Heart left ventricle (tissue), 16 donors: ENCODE data around the gene GRM5. TPM values are rescaled to one million over a fixed set of nuclear protein-coding genes. Genes with fewer than 3 reads are reported as not detected.

ENCODE experiments used
- ATAC-seq, 4 donors: fragments of 200-7000 bp; cut with Tn5 transposase; one replicate each; pipeline ENCODE4 v1.9.1; 2020 to 2022; ENCODE audit warnings: moderate library complexity in 4 of 4, mild to moderate bottlenecking in 3 of 4, moderate number of reproducible peaks in 1 of 4
- DNase-seq, 5 donors: peaks; one replicate each; pipeline ENCODE4 v3.0.0-alpha.2; 2020
- H3K27ac ChIP-seq, 12 donors: fragments of 200-600 bp; sonication (generic) in 4 of 12; one replicate each; pipeline versions ENCODE4 v1.5.0 to v1.8.0; 2016 to 2022; ENCODE audit warnings: mild to moderate bottlenecking in 2 of 12
- H3K27me3 ChIP-seq, 9 donors: fragments of 200-600 bp; sonication (generic) in 2 of 9; one replicate each; pipeline versions ENCODE4 v1.5.1 to v1.8.0; 2016 to 2022; ENCODE audit warnings: mild to moderate bottlenecking in 3 of 9
- H3K36me3 ChIP-seq, 9 donors: fragments of 200-600 bp; sonication (generic) in 2 of 9; one replicate each; pipeline versions ENCODE4 v1.5.0 to v1.8.0; 2018 to 2022; ENCODE audit warnings: mild to moderate bottlenecking in 2 of 9
- H3K4me1 ChIP-seq, 12 donors: fragments of 200-600 bp; sonication (generic) in 4 of 12; one replicate each; pipeline versions ENCODE4 v1.5.0 to v1.8.0; 2016 to 2022; ENCODE audit warnings: mild to moderate bottlenecking in 3 of 12
- H3K4me3 ChIP-seq, 12 donors: fragments of 200-600 bp; sonication (generic) in 4 of 12; one replicate each; pipeline versions ENCODE4 v1.5.0 to v1.8.0; 2017 to 2022; ENCODE audit warnings: mild to moderate bottlenecking in 9 of 12, moderate library complexity in 4 of 12
- H3K9me3 ChIP-seq, 12 donors: fragments of 200-600 bp; sonication (generic) in 4 of 12; one replicate each; pipeline versions ENCODE4 v1.5.0 to v1.8.0; 2016 to 2022; ENCODE audit warnings: mild to moderate bottlenecking in 1 of 12
- CTCF ChIP-seq, 12 donors: fragments of 200-600 bp; sonication (generic) in 4 of 12; IDR thresholded peaks; one replicate each; pipeline versions ENCODE4 v1.5.0 to v1.8.0; 2018 to 2022; ENCODE audit warnings: antibody characterized with exemption in 12 of 12, mild to moderate bottlenecking in 5 of 12
- POLR2A ChIP-seq, 2 donors: fragments of 450-650 bp; IDR thresholded peaks; one replicate each; pipeline ENCODE4 v1.6.1; 2017; ENCODE audit warnings: antibody characterized with exemption in 2 of 2, mild to moderate bottlenecking in 2 of 2, moderate library complexity in 2 of 2
- WGBS, 4 donors: extraction: QIAGEN DNeasy Blood & Tissue Kit in 2 of 4; methylation state at CpG; one replicate each; pipeline versions ENCODE4 v1.1.5 to v1.1.7; 2013 to 2018; 5-methylcytosine and 5-hydroxymethylcytosine counted together
- intact Hi-C, 10 donors: fragments of 100-400 bp; cut with DNase I; formaldehyde crosslinking; loops; one replicate each; pipeline versions ENCODE4 v1.11.1 to v1.14.2; 2022
- polyA plus RNA-seq, 2 donors: library from polyadenylated mRNA; stranded (reverse); fragments of 200-250 nt; gene quantifications; one replicate each; pipeline ENCODE4 v1.2.3, GENCODE V29; 2013
- total RNA-seq, 9 donors: library from RNA; depleted of rRNA in 2 of 9; stranded (reverse); fragments of >200 nt in 2 of 9; fragmentation: NEBNext Ultra II Directional in 3 of 9; extraction: Animal tissue kit (Norgen Biotek cat#: 25700) in 3 of 9; gene quantifications; one replicate each; pipeline versions ENCODE4 v1.1.0 to v1.2.4, GENCODE V29; 2016 to 2023
- donor health status: ischemic (EF 13 %, LVEDD 7.1; RV severe dilation, severe dysfunction).
- donor health status: healthy with polysubstance abuse.
- donor health status: DM: no; HTN: yes; CAD: no.
- donor health status: DM: no; HTN: no; CAD: no.
- donor health status: ischemic (EF 25% LVEDD 6.9; RV normal size, moderate dysfunction).
- donor health status: ischemic (EF 25% LVEDD 5.7; RV mildly dilated, moderate dysfunction).
- donor health status: healthy.
- donor health status: DM: yes; HTN: yes; CAD: no.
- donor health status: ischemic (EF 35%, LVEDD 5.7; RV mildly dilated, moderate dysfunction).
- donor health status: nonischemic (EF 11% LVEDD 7.7; RV severe dilation, severe dysfunction).
- donor health status: DM: yes; HTN: yes; CAD: no.
- donor health status: PGD.
- donor health status: ischemic (EF 29% LVEDD 5.4; RV normal size, mild dysfunction).
- donor health status: nonischemic (EF 23%, LVEDD 6.1; RV moderate dilation, normal function).

GRM5 gene
- total and polyA plus RNA-seq, 11 donors: 0.01 to 0.09 (median 0.09) TPM; not detected in 8

GRCh38 chr11:88618327-88619070 lies 447.3 kb downstream of the GRM5 start:
- DNase-seq: no peak
- intact Hi-C loops: no loop called here
- 56 to 58% (median 57%) methylated on average over 5 of the region's 5 CpGs for WGBS, 4 donors
- Histone ChIP-seq H3K9me3 (no peaks in the 10 kb centered on the region), H3K36me3 (no peaks in the 10 kb centered on the region), H3K27ac (no peak overlapping the region), H3K4me3 (no peak overlapping the region), H3K4me1 (peaks cover 0 to 3% (median 0%) of the 10 kb centered on the region in 12 donors), H3K27me3 (no peaks in the 10 kb centered on the region)
- no peak for ATAC-seq
- TF ChIP-seq POLR2A (IDR thresholded peaks at IDR 0.05): no peak
- no peak for TF ChIP-seq CTCF (IDR thresholded peaks at IDR 0.05)

GRCh38 chr11:88617226-88617625 lies 448.6 kb downstream of the GRM5 start:
- ATAC-seq: no peak
- Histone ChIP-seq H3K4me3 (no peak overlapping the region), H3K36me3 (no peaks in the 10 kb centered on the region), H3K4me1 (peaks cover 0 to 3% (median 0%) of the 10 kb centered on the region in 12 donors), H3K27me3 (no peaks in the 10 kb centered on the region), H3K9me3 (no peaks in the 10 kb centered on the region), H3K27ac (no peak overlapping the region)
- 54 to 84% (median 73%) methylated on average over 1 of the region's 1 CpG for WGBS, 4 donors
- intact Hi-C loops: no loop called here
- TF ChIP-seq POLR2A (IDR thresholded peaks at IDR 0.05) (no peak), CTCF (IDR thresholded peaks at IDR 0.05) (no peak)
- no peak for DNase-seq

- peaks cover 0 to 2% (median 0%) of the 10 kb centered on the region in 12 donors for H3K9me3 ChIP-seq
- intact Hi-C loops: no loop called here
- 67 to 79% (median 73%) methylated on average over 2 of the region's 2 CpGs for WGBS, 4 donors
- H3K27ac ChIP-seq: peak overlapping the region in 1 of 12 donors; percentile 21
- H3K4me3 ChIP-seq: no peak overlapping the region
- H3K4me1 ChIP-seq: peaks cover 0 to 9% (median 0%) of the 10 kb centered on the region in 12 donors
- DNase-seq: no peak
- TF ChIP-seq CTCF (IDR thresholded peaks at IDR 0.05) (no peak), POLR2A (IDR thresholded peaks at IDR 0.05) (no peak)
- no peaks in the 10 kb centered on the region for H3K36me3 ChIP-seq
- ATAC-seq: no peak
- no peaks in the 10 kb centered on the region for H3K27me3 ChIP-seq
These were observed 461.5 kb downstream of the GRM5 start for GRCh38 chr11:88604260-88604659.

- intact Hi-C loops: no loop called here
- peak in 1 of 4 donors; percentile 10 for ATAC-seq
- Histone ChIP-seq H3K9me3 (no peaks in the 10 kb centered on the region), H3K4me1 (peaks cover 0 to 9% (median 0%) of the 10 kb centered on the region in 12 donors), H3K36me3 (no peaks in the 10 kb centered on the region), H3K27me3 (no peaks in the 10 kb centered on the region), H3K27ac (peak overlapping the region in 1 of 12 donors; percentile 21), H3K4me3 (no peak overlapping the region)
- DNase-seq: no peak
- WGBS, 4 donors: 70 to 79% (median 75%) methylated on average over 3 of the region's 3 CpGs
- no peak for TF ChIP-seq POLR2A (IDR thresholded peaks at IDR 0.05)
- no peak for TF ChIP-seq CTCF (IDR thresholded peaks at IDR 0.05)
These were observed 462.5 kb downstream of the GRM5 start for GRCh38 chr11:88603091-88603867.
